HG03469 (cell line): Measurements from ENCODE around the gene TBC1D7.

Experiments
- ATAC-seq: cut with Tn5 transposase; IDR thresholded peaks from one replicate; pipeline ENCODE4 v1.9.1; 2021; ENCODE audit warnings: mild to moderate bottlenecking, moderate library complexity, moderate number of reproducible peaks; ENCODE audit not compliant: unreplicated experiment

TBC1D7 gene

DNA sequence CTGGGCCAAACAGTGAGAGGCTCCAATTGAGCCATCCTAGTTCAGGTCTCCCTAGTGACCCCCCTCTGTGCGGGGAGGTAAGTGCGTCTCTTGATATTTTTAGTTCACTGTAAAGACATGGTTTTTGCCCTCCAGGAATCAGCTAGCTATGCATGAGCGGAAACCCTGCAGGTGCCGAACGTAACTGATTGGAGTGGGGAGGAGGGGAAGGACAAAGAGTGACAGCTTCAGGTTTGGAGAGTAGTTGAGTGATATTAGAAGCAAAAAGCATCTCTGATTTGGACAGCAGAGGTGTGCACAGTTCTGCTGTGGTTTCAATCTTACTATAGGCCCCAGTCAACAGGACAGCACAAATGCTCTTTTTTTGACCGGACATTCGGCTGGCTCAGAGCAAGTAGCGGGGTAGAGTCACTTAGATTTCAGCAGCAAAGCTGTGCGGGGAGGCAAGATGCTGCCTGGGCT, 31.8 kb downstream of the TBC1D7 start:
- ATAC-seq = no peak

DNA sequence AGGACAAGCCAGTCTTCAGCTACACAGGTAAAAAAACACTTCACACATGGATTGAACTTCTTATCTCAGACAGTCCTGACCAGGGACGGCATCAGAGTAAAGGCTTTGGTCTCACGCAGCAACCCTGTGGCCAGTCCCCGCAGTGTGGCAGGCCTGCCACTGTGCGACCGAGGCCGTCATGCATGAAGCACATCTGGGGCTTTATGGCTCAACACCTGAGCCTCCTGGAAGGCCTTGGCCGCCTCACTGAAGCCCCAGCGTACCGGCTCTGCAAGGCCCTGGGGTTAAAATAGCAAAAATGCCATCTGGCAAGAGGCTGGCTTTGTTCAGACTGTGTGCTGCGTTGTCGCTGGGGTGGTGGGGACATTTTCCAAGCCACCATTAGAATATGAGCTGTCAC, 32.8 kb downstream of the TBC1D7 start:
- no peak for ATAC-seq

DNA sequence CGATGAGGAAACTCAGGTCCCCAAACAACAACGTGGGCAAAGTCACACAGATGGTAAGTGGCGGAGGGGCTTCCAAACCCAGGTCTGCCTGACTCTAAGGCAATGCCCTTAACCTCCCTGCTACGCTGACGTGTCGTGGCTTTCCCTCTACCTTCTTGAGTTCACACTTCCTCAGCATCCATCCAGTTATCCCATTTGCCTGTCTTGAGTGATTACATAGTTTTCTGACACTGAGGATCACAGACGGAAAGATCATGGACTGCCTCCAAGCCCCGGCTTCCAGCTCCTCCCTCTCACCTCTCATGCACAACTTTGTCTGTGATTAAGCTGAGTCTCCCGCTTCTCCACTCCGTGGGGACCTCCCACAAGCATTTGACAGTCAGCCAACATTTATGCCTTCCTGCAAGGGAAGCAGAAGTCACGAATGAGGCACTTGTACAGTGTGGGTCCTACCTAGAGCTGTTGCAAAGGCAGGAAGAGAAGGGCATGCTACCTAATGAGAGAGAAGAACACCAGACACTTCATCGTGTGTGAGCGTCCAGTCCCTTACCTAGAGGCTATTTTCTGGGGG, 33.8 kb downstream of the TBC1D7 start:
- no peak for ATAC-seq

DNA sequence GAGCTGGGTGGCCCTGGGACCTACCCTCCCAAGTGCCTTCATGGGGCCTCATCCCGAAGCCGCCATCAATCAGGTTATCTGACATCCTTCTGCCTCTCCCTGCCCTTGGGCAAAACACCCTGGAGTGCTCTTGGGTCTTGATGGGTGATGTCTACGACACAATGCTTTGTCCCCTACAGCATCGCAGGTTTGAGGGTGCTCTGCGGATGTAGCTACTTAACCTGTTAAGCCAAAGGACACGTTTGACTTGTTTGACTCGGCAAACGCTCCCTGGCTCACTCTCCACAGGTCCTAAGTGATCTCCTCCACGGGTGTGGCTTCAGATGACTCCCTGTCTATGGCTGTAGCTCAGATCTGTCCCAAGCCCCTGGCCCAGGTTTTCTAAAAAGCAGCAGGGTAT, 35.6 kb downstream of the TBC1D7 start:
- ATAC-seq = no peak

DNA sequence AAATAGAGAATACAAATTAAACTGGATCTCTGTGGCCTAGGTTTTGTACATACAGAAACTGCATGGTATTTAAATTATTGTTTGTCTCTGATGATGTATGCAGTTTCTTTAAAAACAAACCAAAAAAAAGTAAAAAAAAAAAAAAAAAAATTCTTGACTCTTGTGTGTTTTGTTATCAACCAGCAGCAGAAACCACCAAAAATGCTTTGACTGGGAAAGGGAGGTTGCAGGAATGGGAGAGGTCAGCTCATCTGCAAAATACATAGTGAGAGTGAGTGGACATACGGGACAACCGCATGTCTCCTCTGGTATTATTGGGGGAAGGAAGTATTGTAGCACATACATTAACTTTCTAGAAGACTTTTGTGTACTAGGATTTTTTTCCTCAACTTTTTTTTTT, 38.0 kb downstream of the TBC1D7 start:
- no peak for ATAC-seq

DNA sequence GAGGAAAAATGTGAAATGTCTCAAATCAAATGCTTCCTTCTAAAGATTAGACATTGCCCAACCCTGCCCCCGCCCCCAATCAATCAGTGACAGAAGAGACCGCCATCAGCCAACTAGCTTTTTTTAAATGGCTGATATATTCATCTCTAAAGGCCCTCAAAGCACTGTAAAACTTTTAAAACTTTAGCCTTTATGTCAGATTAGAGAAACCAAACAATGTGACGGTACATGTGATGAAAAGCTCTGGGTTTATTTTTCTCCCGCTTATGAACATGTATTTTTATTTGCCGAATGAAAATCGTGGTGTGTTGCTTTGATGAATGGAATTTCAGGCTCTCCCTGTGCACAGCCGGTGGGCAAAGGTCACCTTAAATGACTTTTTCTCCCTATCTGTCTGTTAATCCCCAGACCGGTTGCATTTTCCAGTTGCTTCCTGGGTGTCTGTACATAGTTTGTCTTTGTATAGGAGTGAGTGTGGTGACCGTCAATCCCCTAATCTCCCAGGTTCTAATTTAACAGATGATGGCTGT, 38.5 kb downstream of the TBC1D7 start:
- no peak for ATAC-seq

DNA sequence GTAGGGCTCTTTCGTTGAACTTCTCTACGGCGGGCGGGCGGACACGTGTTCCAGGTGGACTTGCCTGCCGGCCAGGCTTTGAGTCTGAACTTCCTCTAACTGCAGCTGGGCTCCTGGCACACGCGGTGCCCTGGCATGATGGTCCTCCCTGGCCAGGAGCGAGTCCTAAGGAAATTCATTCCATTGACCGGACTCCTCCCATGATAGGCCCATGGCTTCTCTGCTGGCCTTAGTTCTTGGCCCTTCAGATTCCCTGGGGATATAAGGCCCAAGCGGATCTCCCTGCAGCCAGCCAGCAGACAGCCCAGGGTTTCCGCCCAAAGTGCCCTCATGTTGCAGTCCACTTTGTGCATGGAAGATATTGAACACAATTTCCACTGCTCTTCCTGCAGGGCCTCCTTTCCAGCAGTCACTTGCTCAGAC, 39.4 kb downstream of the TBC1D7 start:
- no peak for ATAC-seq

DNA sequence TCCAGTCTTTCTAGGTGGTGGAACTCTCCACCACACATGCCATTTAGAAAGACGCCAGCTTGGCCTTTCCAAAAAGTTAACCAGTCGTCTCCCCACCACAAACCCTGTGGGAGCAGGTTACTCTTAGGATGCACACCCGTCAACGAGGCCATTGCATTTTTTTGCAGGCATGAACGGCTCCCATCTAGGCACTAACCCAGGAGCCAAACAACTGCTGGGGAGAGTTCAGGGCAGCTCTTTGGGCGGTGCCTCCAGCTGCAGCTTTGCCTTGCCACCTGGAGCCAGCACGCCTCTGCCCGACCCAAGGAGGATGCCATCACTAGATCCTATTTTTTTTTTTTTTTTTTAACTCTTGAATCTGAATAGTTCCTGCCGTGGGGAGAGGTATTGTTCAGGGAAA, 39.9 kb downstream of the TBC1D7 start:
- no peak for ATAC-seq

DNA sequence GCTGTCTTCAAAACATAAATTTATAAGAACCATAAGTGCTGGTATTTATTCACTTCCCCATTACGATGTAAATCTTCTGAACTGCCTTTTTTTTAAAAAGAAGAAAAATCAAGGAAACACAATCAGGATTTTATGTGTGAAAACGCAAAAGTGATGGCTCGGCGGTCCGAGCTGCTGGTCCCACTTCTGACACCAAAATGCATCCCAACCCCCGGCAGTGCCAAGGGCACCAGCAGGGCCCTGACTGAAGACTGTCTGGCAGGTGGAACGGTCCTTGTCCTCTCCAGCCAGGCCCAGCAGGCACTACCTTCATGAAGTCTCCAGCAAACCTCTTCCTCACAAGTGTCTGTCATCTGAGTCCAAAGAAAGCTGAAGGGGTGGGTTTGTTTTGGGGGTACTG, 41.2 kb downstream of the TBC1D7 start:
- ATAC-seq = no peak

DNA sequence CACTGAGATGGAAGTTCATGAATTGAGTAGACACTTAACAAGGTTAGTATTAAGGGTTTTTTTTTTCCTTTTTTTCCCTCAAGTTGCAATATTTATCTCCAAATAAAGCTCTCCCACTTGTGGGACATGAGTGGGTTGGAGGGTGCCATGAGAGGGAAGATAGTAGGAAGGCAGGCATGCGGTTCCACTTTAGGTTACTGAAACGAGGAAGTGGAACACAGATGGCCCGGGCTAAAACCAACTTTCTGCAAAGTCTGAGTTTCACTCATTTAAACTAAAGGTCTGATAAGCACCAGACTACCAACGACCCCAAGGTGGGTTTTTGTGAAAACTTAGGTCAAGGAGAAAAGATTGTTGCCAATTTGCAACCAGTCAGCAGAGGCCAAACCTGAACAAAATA, 42.2 kb downstream of the TBC1D7 start:
- ATAC-seq = no peak

DNA sequence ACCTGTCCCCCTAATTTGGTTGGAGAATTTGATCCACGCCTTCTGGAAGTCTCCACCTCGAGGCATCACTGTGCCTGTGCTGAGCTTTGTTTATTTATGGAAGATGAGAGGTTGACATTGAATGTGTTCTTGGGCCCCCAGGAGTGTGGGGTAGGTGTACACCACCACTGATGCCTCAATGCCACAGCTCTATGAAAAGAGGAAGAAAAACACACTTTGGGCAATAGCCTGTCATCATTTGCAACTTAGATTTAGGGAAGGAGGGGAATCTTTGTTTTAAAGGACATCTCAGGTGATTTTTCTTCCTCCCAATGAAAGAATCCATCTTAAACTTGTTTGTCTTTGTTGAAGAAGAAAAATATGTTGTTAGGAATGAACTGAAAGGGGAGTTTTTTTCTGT, 42.6 kb downstream of the TBC1D7 start:
- no peak for ATAC-seq

DNA sequence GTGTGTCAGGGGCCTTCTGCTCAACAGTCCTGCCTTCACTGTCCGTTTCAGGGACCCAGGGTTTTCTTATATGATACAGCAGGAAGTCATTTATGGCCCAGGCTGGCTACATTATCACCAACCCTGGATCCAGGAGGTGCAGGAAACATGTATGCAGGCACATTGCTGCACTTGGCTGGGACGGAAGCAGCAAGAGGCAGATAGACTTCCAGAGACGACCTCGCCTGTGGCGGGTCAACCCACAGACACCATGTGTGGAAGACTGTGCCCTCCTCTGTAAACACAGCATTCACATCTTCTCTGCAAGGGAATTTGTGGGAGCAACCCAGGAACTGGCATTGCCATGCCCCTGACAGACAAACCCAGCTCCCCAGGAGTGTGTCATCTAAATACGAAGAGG, 43.7 kb downstream of the TBC1D7 start:
- no peak for ATAC-seq

DNA sequence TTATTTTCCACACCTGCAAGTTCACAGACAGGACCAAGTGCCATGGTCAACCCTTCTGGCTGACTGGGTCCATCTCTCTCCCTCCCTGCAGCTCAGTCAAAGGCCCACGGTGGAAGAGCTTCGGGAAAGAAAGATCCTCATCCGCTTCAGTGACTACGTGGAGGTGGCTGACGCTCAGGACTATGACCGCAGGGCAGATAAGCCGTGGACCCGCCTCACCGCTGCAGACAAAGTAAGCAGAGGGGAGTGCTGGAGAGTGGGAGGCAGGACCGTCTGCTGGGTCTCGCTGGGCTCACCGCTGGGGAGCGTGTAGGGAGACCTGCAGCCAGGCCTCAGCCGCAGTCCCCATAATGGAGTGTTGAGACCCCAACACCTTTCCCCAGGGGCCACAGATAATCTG, 45.0 kb downstream of the TBC1D7 start:
- no peak for ATAC-seq

DNA sequence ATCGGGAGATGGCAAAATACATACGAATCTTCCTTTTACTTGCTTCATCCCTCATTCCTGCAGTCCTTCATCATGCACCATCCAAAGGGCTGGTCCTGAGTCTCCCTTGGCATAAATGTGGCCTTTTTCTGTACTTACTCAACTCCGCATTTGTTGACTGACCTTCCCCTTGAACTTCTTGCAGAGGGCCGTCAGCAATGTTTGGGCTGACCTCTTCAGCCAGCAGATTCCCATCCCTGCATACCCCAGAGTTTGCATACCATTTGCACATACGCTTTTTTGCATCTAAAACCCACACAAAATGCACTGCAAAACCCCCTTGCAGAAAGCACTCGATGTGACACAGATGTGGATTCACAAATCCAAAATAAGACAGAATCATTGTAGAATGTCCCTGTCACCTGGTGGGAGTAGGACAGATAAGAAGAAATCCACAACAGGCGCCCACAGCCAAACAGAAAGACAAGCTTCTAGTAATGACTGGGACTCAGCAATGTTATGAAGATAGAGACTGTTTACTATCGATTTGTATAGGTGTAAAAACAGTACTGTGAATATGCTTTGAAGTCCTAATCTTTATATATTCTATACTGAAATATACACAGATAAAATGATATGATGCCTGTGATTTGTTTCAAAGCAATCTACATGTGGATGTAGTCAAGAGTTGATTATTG, 45.8 kb downstream of the TBC1D7 start:
- ATAC-seq = no peak

DNA sequence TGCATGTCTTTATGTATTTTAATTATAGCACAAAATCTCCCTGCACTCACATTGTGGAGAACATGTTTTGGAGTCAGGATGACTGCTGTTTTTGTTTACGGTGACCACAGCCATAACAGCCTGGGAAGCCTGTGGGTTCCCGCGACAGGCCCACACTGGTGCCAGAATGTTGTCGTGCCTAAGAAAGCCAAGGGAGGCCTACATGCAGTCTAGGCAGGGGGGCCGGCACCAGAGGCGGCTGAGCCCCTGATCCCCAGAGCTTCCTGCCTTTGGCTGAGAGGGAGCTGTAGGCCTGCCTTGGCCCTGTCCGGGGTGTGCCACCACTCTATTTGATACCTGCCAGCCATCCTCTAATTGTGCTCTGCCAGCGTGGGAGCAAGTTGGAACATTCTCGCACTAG, 46.7 kb downstream of the TBC1D7 start:
- no peak for ATAC-seq

DNA sequence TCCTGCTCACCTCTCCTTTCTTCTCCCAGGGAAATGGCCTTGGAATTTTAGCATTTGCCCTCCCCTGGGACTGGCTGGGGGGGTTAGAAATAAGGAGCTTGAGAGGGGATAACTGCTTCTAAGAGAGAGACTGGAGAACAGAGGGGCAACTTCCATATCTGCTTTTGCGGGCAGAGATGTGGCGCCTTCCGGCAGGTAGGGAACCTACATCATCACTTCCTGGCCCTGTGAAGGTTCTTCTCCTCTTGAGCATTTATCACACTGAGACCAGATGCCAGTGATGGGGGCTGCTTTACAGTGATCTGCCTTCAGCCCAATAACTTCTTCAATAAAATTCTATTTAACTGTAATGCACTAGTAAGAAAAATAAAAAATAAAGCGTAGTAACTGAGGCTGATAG, 48.1 kb downstream of the TBC1D7 start:
- no peak for ATAC-seq

DNA sequence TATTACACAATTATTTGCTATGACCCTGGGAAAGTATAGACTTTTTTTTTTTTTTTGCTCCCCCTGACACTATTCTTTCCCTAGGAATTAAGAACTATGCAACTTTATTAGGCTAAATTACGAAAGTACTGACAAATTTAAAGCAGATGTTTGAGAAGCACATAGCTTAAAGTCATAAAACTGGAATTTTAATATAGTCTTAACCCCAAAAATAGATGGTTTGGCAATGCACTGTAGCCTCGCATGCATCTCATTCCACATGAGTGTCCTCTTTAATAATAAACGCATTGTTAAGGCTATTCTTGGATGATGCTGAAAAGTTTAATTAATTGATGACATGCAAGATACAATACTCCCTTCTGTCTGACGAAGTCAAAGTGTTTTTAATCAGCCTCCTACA, 49.3 kb downstream of the TBC1D7 start:
- ATAC-seq = no peak

DNA sequence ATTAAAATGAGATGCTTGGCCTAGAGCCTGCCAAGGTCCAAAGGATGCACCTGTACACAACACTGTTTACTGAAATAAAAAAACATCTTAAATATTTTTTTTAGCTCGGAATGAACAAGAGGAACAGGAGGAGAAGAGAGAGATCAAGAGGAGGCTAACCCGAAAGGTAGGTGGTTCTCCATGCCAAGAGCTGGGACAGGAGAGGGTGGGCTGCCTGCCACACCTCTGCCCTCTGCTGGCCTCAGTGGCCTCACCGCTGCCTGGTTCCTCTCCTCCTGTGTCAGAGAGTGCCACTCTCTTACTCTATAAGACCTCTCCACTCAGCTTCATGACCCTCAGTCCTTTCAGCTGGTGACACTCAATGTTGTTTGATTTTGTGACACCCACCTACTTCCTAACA, 50.2 kb downstream of the TBC1D7 start:
- no peak for ATAC-seq

DNA sequence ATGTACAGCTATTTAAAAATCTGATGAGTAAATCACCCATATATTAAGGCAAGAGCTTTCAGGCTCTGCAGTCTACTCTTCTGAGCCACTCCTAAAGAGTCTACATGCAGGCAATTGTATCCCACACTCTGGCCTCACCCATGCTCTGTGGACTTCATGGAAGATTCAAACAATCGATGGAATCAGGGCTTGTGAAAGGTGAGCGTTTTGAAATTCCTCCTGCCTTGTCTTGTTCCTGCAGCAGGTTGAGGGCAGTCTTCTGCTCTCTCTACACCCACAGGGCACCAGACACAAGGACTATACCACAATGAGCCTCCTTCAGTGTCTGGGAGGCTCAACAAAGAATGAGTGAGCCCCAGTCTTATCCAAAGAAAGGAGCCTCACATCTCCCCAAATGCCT, 51.1 kb downstream of the TBC1D7 start:
- ATAC-seq = no peak

DNA sequence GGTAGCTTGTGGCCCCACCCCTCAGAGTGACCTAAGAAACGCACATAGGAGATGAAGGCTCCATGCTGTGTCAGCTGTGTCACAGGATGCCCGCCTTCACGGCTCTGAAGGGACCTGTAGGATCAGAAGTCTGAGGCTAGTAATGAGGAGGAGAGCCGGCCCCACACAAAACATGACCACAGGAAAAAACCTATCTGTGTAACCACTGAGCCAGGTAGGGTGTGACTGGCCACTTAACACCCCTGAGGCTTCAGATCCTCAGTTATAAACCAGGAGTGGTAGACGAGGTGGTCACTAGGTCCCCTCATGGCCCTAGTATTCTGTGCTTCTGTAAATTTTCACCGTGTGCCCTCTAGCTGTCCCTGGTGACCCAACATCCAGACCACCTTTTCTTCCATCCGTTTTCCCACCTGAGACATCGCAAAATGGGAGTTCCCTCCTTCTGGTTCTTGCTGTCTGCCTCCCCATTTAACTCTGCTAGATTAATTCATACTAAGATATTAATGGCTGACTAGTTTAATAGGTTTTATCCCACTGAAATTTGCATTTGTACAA, 52.8 kb downstream of the TBC1D7 start:
- no peak for ATAC-seq

DNA sequence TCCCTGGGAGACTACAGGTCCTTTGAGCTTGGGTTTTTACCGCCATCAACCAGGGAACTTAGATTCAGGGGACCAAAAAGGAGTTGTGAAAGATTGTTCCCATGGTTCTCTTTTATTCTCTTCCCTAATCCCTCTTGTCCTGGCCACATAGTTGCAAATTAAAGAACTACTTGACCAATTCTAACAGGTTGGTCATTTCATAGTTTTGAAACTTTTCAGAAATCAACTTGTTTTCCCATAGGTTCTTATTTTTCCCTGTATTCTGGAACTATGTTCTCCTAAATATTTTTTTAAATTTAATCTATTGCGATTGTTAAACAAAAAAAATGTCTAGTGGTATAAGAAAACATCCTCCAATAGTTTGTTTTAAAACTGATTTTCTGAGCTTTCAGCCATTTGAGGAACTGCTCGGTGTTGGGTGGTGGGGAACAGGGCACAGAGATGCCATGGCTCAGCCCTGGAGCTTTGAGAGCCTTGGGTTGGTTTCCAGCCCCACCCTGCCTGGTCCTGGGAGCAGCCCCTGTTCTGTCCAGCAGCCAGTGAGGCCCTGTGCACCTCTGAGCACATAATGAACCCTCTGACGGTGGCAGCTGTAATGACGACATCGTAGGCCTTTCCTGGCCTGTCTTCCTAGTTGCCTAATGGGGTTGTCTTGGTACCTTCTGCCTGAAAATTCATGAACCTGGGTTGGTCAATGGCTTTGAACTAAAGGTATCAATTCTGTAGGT, 53.5 kb downstream of the TBC1D7 start:
- ATAC-seq = no peak
